HFF-Myc (cell line): ENCODE data around the gene TGFB3.

Source experiments
- DNase-seq: peaks from one replicate; pipeline ENCODE4 v3.0.0-alpha.2; 2011; ENCODE audit warnings: low read depth; ENCODE audit errors: extremely low read depth
- H3K4me3 ChIP-seq: replicated peaks from 2 replicates; pipeline ENCODE4 v1.5.1; 2011; ENCODE audit warnings: low read depth, mild to moderate bottlenecking, control low read depth, low read length
- CTCF ChIP-seq: IDR thresholded peaks from 2 replicates; pipeline ENCODE4 v1.5.1; 2012; ENCODE audit warnings: mild to moderate bottlenecking, low read depth, low read length, control low read depth; ENCODE audit errors: missing control alignments

The TGFB3 gene

GRCh38 chr14:76002383-76002782 is 20.6 kb upstream of the TGFB3 start:
- no peak for DNase-seq
- no peak overlapping the region for H3K4me3 ChIP-seq
- no peak for TF ChIP-seq CTCF

- no peak for DNase-seq
- TF ChIP-seq CTCF, result no peak
- no peak overlapping the region for H3K4me3 ChIP-seq
Observed at GRCh38 chr14:75999511-76000190, 17.9 kb upstream of the TGFB3 start.

GRCh38 chr14:75996488-75996887 is 14.7 kb upstream of the TGFB3 start:
- no peak for TF ChIP-seq CTCF
- DNase-seq, result no peak
- H3K4me3 ChIP-seq, result no peak overlapping the region

- no peak for TF ChIP-seq CTCF
- no peak overlapping the region for H3K4me3 ChIP-seq
- DNase-seq, result no peak
Observed at GRCh38 chr14:75995372-75996041, 13.7 kb upstream of the TGFB3 start.

- TF ChIP-seq CTCF, result no peak
- no peak for DNase-seq
- H3K4me3 ChIP-seq, result no peak overlapping the region
Observed at GRCh38 chr14:75993567-75994041, 11.8 kb upstream of the TGFB3 start.

GRCh38 chr14:75991753-75992152 is 10.0 kb upstream of the TGFB3 start:
- no peak for TF ChIP-seq CTCF
- no peak for DNase-seq
- no peak overlapping the region for H3K4me3 ChIP-seq
